ENCODE measurements around the gene PLIN3.

DNA sequence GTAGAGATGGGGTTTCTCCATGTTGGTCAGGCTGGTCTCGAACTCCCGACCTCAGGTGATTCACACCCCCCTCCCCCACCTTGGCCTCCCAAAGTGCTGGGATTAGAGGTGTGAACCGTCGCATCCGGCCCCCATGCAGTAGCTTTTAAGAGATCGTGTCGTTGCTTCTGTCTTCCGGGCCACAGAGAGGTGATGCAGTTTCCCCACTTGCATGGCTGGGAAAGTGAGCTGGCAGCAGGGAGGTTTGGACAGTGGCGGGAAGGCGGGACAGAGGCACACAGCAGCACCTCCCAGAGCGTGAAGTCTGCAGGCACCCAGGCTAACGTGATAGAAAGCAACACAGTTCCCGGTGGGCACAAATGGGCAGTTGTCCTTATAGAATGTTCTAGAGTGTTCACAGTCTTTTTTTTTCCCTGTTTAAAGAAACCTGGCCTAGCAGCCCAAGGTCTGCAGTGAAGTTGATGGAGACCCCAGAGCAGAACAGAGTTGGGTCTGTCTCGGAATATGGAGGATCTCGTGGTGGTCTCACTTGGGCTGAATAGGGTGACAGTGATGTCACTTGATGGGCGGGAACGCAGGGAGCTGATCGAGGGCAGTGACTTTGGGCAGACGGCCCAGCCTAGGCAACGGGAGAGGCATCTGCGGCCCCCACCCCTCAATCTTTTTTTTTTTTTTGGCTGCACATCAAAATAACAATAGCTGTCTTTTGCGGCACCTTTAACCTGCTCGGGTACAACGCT, 46.7 kb upstream of the PLIN3 start:
- TF ChIP-seq, protein P1, sequence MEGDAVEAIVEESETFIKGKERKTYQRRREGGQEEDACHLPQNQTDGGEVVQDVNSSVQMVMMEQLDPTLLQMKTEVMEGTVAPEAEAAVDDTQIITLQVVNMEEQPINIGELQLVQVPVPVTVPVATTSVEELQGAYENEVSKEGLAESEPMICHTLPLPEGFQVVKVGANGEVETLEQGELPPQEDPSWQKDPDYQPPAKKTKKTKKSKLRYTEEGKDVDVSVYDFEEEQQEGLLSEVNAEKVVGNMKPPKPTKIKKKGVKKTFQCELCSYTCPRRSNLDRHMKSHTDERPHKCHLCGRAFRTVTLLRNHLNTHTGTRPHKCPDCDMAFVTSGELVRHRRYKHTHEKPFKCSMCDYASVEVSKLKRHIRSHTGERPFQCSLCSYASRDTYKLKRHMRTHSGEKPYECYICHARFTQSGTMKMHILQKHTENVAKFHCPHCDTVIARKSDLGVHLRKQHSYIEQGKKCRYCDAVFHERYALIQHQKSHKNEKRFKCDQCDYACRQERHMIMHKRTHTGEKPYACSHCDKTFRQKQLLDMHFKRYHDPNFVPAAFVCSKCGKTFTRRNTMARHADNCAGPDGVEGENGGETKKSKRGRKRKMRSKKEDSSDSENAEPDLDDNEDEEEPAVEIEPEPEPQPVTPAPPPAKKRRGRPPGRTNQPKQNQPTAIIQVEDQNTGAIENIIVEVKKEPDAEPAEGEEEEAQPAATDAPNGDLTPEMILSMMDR (IDR thresholded peaks at IDR 0.05), result no peak
- TF ChIP-seq POLR2A (IDR thresholded peaks at IDR 0.05), result no peak

Data from esophagus squamous epithelium (tissue), 4 donors.